ENCODE results near the gene TEK.

TEK gene

GRCh38 chr9:27162045-27162444, 53.0 kb downstream of the TEK start:
- TF ChIP-seq EZH2phosphoT487 (IDR thresholded peaks at IDR 0.05; ENCODE audit: borderline replicate concordance, low read length): no peak
- TF ChIP-seq CTCF (IDR thresholded peaks at IDR 0.05; ENCODE audit: low read depth, low read length, poor library complexity, severe bottlenecking): no peak
- Histone ChIP-seq H3K36me3 (ENCODE audit: control insufficient read depth, low read length) (no peaks in the 10 kb centered on the region), H3K27me3 (ENCODE audit: control insufficient read depth, low read length) (no peaks in the 10 kb centered on the region), H3F3A (ENCODE audit: control insufficient read depth, insufficient read depth) (no peaks in the 10 kb centered on the region), H3K9me2 (replicated peaks; ENCODE audit: control insufficient read depth, low read length) (no peaks in the 10 kb centered on the region), H3K4me1 (ENCODE audit: control insufficient read depth, low read length) (no peaks in the 10 kb centered on the region), H3K79me2 (ENCODE audit: control insufficient read depth, low read length) (no peaks in the 10 kb centered on the region), H3K9me3 (ENCODE audit: control insufficient read depth, insufficient read depth, low read length) (no peaks in the 10 kb centered on the region), H3K4me2 (ENCODE audit: low read length) (no peak overlapping the region), H3K4me3 (ENCODE audit: low read length) (no peak overlapping the region), H4K20me1 (ENCODE audit: control insufficient read depth, insufficient read depth, low read depth, low read length) (no peaks in the 10 kb centered on the region), H3K27ac (ENCODE audit: low read depth, low read length) (no peak overlapping the region)

GRCh38 chr9:27165068-27165467, 56.0 kb downstream of the TEK start:
- no peaks in the 10 kb centered on the region for H3K9me3 ChIP-seq (ENCODE audit: control insufficient read depth, insufficient read depth, low read length)
- no peak overlapping the region for H3K4me3 ChIP-seq (ENCODE audit: low read length)
- TF ChIP-seq CTCF (IDR thresholded peaks at IDR 0.05; ENCODE audit: low read depth, low read length, poor library complexity, severe bottlenecking) (no peak), EZH2phosphoT487 (IDR thresholded peaks at IDR 0.05; ENCODE audit: borderline replicate concordance, low read length) (no peak)
- no peaks in the 10 kb centered on the region for H3K9me2 ChIP-seq (replicated peaks; ENCODE audit: control insufficient read depth, low read length)
- no peaks in the 10 kb centered on the region for H3K36me3 ChIP-seq (ENCODE audit: control insufficient read depth, low read length)
- no peaks in the 10 kb centered on the region for H3F3A ChIP-seq (ENCODE audit: control insufficient read depth, insufficient read depth)
- no peaks in the 10 kb centered on the region for H4K20me1 ChIP-seq (ENCODE audit: control insufficient read depth, insufficient read depth, low read depth, low read length)
- no peaks in the 10 kb centered on the region for H3K79me2 ChIP-seq (ENCODE audit: control insufficient read depth, low read length)
- no peak overlapping the region for H3K4me2 ChIP-seq (ENCODE audit: low read length)
- no peaks in the 10 kb centered on the region for H3K27me3 ChIP-seq (ENCODE audit: control insufficient read depth, low read length)
- H3K27ac ChIP-seq (ENCODE audit: low read depth, low read length): no peak overlapping the region
- no peaks in the 10 kb centered on the region for H3K4me1 ChIP-seq (ENCODE audit: control insufficient read depth, low read length)

GRCh38 chr9:27165670-27166069, 56.6 kb downstream of the TEK start:
- H3K27ac ChIP-seq (ENCODE audit: low read depth, low read length): no peak overlapping the region
- no peaks in the 10 kb centered on the region for H3K36me3 ChIP-seq (ENCODE audit: control insufficient read depth, low read length)
- H3K27me3 ChIP-seq (ENCODE audit: control insufficient read depth, low read length): no peaks in the 10 kb centered on the region
- no peaks in the 10 kb centered on the region for H3K4me1 ChIP-seq (ENCODE audit: control insufficient read depth, low read length)
- no peak overlapping the region for H3K4me3 ChIP-seq (ENCODE audit: low read length)
- no peaks in the 10 kb centered on the region for H3K79me2 ChIP-seq (ENCODE audit: control insufficient read depth, low read length)
- H3K9me2 ChIP-seq (replicated peaks; ENCODE audit: control insufficient read depth, low read length): no peaks in the 10 kb centered on the region
- TF ChIP-seq CTCF (IDR thresholded peaks at IDR 0.05; ENCODE audit: low read depth, low read length, poor library complexity, severe bottlenecking) (no peak), EZH2phosphoT487 (IDR thresholded peaks at IDR 0.05; ENCODE audit: borderline replicate concordance, low read length) (no peak)
- no peaks in the 10 kb centered on the region for H4K20me1 ChIP-seq (ENCODE audit: control insufficient read depth, insufficient read depth, low read depth, low read length)
- H3K4me2 ChIP-seq (ENCODE audit: low read length): no peak overlapping the region
- no peaks in the 10 kb centered on the region for H3K9me3 ChIP-seq (ENCODE audit: control insufficient read depth, insufficient read depth, low read length)
- H3F3A ChIP-seq (ENCODE audit: control insufficient read depth, insufficient read depth): no peaks in the 10 kb centered on the region

- no peaks in the 10 kb centered on the region for H4K20me1 ChIP-seq (ENCODE audit: control insufficient read depth, insufficient read depth, low read depth, low read length)
- no peaks in the 10 kb centered on the region for H3K36me3 ChIP-seq (ENCODE audit: control insufficient read depth, low read length)
- H3K9me2 ChIP-seq (replicated peaks; ENCODE audit: control insufficient read depth, low read length): no peaks in the 10 kb centered on the region
- no peaks in the 10 kb centered on the region for H3K79me2 ChIP-seq (ENCODE audit: control insufficient read depth, low read length)
- H3K9me3 ChIP-seq (ENCODE audit: control insufficient read depth, insufficient read depth, low read length): no peaks in the 10 kb centered on the region
- no peak for TF ChIP-seq EZH2phosphoT487 (IDR thresholded peaks at IDR 0.05; ENCODE audit: borderline replicate concordance, low read length)
- no peak for TF ChIP-seq CTCF (IDR thresholded peaks at IDR 0.05; ENCODE audit: low read depth, low read length, poor library complexity, severe bottlenecking)
- H3K27ac ChIP-seq (ENCODE audit: low read depth, low read length): no peak overlapping the region
- no peaks in the 10 kb centered on the region for H3K4me1 ChIP-seq (ENCODE audit: control insufficient read depth, low read length)
- H3K4me2 ChIP-seq (ENCODE audit: low read length): no peak overlapping the region
- H3F3A ChIP-seq (ENCODE audit: control insufficient read depth, insufficient read depth): no peaks in the 10 kb centered on the region
- H3K4me3 ChIP-seq (ENCODE audit: low read length): no peak overlapping the region
- no peaks in the 10 kb centered on the region for H3K27me3 ChIP-seq (ENCODE audit: control insufficient read depth, low read length)
Measured at GRCh38 chr9:27168496-27168895, 59.5 kb downstream of the TEK start.

All from DOHH2 (cell line).